GM21360 (cell line): ENCODE measurements around the gene ZMYM3.

Experiments
- ATAC-seq: cut with Tn5 transposase; IDR thresholded peaks from one replicate; pipeline ENCODE4 v1.9.1; 2021; ENCODE audit warnings: mild to moderate bottlenecking, moderate library complexity; ENCODE audit not compliant: unreplicated experiment

ZMYM3 gene

DNA sequence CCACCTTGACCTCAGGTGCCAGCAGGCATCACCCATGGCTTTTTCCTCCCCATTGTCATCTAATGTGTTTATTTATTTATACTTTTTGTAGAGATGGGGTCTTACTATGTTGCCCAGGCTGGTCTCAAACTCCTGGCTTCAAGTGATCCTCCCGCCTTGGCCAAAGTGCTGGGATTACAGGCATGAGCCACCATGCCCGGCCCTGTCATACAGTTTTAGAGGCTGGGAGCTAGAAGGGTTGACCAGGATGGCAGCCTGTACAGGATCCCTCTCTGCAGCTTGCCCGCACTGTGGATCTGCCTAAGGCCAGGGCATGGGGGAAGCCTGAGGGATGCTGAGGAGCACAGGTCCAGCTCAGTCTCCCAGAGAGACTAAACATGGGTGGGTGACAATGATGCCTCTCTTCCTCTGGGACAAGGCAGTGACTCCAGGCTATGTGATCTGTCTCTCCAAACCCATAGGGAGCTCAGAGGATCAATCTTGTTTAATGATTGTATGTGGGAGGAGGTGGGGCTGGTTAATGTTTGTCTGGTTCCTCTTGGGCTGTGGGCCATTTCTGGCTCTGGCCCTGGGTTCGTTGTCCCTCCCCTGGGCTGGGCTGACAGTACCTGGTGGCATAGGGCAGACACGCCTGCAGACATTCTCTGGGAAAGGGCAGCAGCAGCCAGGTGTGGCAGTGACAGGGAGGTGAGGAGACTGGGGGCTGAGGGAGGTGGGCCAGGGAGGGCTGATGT, 39.2 kb downstream of the ZMYM3 start:
- no peak for ATAC-seq

DNA sequence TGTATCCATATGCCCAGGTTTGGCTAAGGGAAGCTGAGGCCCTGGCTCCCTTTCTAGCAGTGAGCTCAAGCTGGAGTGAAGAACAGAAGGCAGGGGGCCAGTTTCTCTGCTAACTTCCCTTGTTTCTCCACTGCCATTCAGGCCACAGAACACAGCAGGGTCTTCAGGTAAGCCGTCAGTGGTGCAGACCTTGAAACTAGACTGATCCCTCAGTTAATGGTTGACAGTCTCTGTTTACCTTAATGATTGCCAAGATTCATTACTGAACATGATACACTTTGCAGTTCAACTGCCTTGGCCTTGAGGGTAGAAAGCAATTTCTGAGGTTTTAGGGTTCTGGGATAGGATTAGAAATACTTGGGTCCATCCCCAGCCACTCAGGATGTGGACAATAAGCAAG, 39.8 kb downstream of the ZMYM3 start:
- no peak for ATAC-seq

DNA sequence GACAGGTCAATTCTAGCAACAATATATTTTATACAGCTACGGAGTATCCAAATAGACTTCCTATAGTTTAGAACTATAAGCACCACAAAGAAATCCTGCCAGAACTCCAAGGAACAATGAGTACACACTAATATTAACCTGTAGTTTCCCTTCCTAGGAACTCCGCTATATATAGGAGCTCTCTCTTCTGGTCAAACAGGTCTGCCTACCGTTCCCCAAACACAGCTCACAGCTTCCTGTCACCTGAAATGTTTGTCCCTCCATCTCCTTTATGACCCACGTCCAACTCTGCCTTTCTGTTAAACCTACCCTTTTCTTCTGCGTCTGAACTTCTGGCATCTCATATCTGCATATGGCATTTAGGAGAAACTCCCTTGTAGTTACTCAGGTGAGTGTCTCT, 41.4 kb downstream of the ZMYM3 start:
- ATAC-seq = no peak

DNA sequence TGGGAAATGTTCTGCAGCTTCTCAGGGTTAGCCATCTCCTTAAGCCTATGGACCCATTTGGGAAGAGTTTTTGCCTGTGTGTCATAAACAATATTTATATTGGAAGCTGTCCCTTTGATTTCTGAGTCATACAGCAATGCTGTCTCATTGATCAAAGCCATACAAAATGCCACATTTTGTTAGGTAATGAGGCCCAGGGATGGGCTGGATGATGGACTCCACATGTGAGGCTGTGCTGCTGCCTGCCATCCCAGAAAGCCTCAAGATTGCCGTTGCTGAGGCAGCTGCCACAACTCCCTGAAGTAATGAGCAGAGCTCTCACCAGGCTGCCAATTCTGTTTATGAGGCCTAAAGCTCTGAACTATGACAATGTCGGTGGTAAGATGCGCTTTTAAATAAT, 43.1 kb downstream of the ZMYM3 start:
- ATAC-seq = no peak

DNA sequence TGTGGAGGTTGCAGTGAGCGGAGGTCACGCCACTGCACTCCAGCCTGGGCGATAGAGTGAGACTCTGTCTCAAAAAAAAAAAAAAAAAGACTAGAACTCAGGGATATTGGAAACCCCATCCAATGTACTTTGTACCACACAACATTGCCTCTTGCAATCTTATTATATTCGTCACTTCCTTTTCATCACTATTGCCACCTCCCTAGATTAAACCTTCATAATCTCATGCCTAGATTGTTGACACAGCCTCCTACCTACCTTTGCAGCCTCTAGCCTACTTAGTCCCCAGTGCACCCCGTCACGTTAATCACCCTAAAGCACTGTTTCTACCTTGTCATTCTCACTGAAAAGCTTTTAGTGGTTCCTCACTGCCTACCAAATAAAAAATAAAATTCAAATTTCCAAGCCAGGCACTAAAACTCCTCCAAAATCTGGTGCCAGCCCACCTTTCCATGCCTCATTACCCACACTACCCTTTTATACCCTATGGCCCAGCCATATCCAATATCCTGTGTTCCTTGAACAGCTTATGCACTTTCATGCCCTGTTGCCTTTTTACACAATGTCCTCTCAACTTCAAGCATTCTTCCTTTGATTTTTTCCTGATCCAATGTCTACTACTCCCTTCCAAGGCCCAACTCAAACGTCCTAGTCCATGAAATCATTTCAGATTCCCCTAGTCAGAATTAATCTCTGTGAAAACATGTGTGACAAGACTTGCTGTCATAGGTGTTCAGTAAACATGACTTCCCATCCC, 54.5 kb downstream of the ZMYM3 start:
- ATAC-seq = no peak

DNA sequence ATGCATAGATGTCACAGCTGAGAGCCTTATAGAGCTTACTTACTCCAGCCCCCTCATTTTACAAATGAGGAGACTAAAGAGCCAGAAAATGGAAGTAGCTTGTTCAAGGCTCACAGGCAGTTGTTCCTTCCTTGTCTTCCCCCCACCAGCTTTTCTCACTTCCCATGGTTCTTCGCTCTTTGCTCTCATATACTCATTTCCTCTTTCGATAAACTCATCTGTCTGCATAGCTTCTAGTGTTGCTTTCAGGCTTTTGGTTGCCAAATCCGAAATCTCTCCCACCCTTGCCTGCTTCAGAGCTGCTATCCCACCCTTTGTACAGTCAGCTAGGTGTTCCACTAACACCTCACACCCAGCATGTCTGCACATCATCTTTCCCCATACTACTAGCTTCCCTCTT, 55.9 kb downstream of the ZMYM3 start:
- ATAC-seq = no peak

DNA sequence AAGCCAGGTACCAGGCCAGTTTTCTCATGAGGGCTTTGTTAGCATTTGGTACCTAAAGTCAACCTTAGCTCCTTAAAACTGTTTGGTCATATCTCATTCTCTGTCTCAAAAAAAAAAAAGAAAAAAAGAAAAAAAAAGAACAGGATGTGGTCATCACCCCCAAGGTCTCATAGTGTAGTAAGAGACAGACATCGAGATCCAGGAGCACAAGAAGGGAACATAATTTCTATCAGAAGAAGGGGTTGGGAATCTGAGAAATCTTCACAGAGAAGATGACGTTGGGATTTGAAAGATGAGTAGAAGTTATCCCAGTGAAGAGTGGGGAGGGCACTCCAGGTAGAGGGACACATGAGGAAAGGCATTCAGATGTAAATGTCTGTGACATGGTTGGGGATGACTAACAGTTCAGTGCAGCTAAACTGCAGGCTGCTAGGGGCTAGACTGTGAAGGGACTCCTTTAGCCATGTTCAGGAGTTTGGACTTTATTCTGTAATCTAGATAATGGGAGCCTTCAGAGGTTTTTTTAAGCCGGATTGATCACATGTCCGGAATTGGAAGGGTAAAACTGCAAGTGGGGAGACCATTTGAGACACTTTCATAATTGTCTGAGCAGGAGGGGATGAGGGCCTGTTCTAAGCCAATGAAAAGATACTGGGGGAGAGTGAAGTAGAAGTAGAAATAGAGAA, 57.8 kb downstream of the ZMYM3 start:
- ATAC-seq = no peak

DNA sequence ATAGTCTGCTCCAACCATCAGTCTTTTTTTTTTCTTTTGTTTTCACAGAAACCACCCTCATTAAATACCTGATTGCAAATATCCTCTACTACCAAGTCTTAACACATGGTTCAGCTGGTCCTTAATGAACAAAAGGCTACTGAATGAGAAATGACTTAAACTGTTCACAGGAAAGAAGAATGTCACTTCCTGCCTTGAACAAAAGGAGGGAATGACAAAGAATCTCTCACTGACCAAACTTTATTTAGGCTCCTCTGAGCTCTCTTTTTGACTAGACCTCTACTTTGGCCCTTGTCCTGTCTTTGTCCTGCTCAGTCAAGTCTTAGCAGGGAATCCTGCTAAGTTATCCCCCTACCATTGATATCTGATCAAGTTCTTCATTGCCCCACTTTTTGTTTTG, 62.7 kb downstream of the ZMYM3 start:
- ATAC-seq = no peak
